ENCODE data around the gene BCR. TPM values are rescaled to one million over a fixed set of nuclear protein-coding genes. Genes with fewer than 3 reads are reported as not detected.

BCR gene
- total and polyA plus RNA-seq, 2 of the 13 experiments (the other 11 are each of a cell fraction or from before 2014, with no cell fraction given) = 19.9 to 33.6 TPM

- H3K36me3 ChIP-seq (replicated peaks in 1 of 2; ENCODE audit: control insufficient read depth in 1 of 2, insufficient read depth in 2 of 2, low read length in 2 of 2) = peaks cover 10 to 76% of the 10 kb centered on the region in 2 experiments; a peak in 4 of 5 replicates
Measured at GRCh38 chr22:23288301-23289129, 108.2 kb downstream of the BCR start.

More at GRCh38 chr22:23288301-23289129, 108.2 kb downstream of the BCR start:
- DNase-seq (ENCODE audit: low spot score) = no peak
- POLR2A ChIA-PET = no interaction called here
- CTCF ChIA-PET (ENCODE audit: low intra/inter-chr PET ratio, low total read pairs) = interaction anchor here (2.8 kb wide), 1 partner anchor 109 kb away, joined by 45 read pairs; the partner anchor contains the start of gene BCR
- 96% methylated on average over 17 of the region's 17 CpGs for WGBS (ENCODE audit: low lambda C conversion rate)
- in situ Hi-C loops (cut with HindIII; ENCODE audit: extremely low pct_ligation_motif_present, low pct_unique_long_range_greater_than_20kb) (loop anchor here (25.0 kb wide), 1 partner anchor 326 kb away; no protein-coding TSS in a partner anchor), intact Hi-C loops (cut with micrococcal nuclease; ENCODE audit: unreplicated experiment) (no loop called here)
- Histone ChIP-seq H3K27ac (ENCODE audit: extremely low read length, insufficient read depth, low read length) (peak overlapping the region; percentile 63), H3K9ac (ENCODE audit: insufficient read depth, low read depth, low read length) (no peak overlapping the region), H3K9me3 (ENCODE audit: low read length) (no peaks in the 10 kb centered on the region), H3K4me2 (ENCODE audit: low read depth, low read length) (no peak overlapping the region), H3K4me3 (replicated peaks in 1 of 3; ENCODE audit: insufficient read depth in 1 of 3, low read depth in 2 of 3, low read length in 3 of 3) (no peak overlapping the region), H4K20me1 (ENCODE audit: insufficient read depth, low read length) (no peaks in the 10 kb centered on the region), H3K4me1 (ENCODE audit: insufficient read depth, low read length) (peaks cover 48% of the 10 kb centered on the region), H2AFZ (ENCODE audit: low read length) (no peak overlapping the region), H3K79me2 (ENCODE audit: insufficient read depth, low read length) (no peaks in the 10 kb centered on the region), H3K27me3 (ENCODE audit: control insufficient read depth in 1 of 2, insufficient read depth in 2 of 2, low read length in 2 of 2) (no peaks in the 10 kb centered on the region)
- no peak for ATAC-seq
- no peak for TF ChIP-seq ZSCAN31 (CRISPR knock-in tag; IDR thresholded peaks at IDR 0.05; ENCODE audit: low read depth)
- no peak for TF ChIP-seq SETDB1 (CRISPR knock-in tag; IDR thresholded peaks at IDR 0.05; ENCODE audit: borderline replicate concordance)
- TF ChIP-seq ELF3 (CRISPR knock-in tag; IDR thresholded peaks at IDR 0.05) = no peak
- TF ChIP-seq SOX13 (IDR thresholded peaks at IDR 0.05) = no peak
- no peak for TF ChIP-seq SOX13 (CRISPR knock-in tag; conservative IDR thresholded peaks at IDR 0.05 in 1 of 2, IDR thresholded peaks at IDR 0.05 in 1 of 2)
- TF ChIP-seq BCL3 (CRISPR knock-in tag; IDR thresholded peaks at IDR 0.05) = no peak
- no peak for TF ChIP-seq ZFP36 (IDR thresholded peaks at IDR 0.05; ENCODE audit: borderline replicate concordance, low read depth, low read length, partially characterized antibody)
- TF ChIP-seq PTBP1 (IDR thresholded peaks at IDR 0.05; ENCODE audit: low read depth, low read length, poor library complexity, severe bottlenecking) = no peak
- TF ChIP-seq ZBTB20 (CRISPR knock-in tag; IDR thresholded peaks at IDR 0.05; ENCODE audit: borderline replicate concordance, low read depth) = no peak
- TF ChIP-seq TERF1 (CRISPR knock-in tag; IDR thresholded peaks at IDR 0.05) = no peak
- no peak for TF ChIP-seq ZNF572 (CRISPR knock-in tag; IDR thresholded peaks at IDR 0.05)
- no peak for TF ChIP-seq TOPORS (CRISPR knock-in tag; IDR thresholded peaks at IDR 0.05)
- no peak for TF ChIP-seq TMF1 (CRISPR knock-in tag; IDR thresholded peaks at IDR 0.05; ENCODE audit: low read depth)
- BruUV-seq (replicated peaks) = no TSS peak
- FAIRE-seq = no peak
